ENCODE data around the gene TNIP3.
"Not testable (repeated sequence)": the region's sequence is repeated elsewhere in the genome, so short reads cannot be mapped to it uniquely, and the experiment has no call there.

TNIP3 gene

DNA sequence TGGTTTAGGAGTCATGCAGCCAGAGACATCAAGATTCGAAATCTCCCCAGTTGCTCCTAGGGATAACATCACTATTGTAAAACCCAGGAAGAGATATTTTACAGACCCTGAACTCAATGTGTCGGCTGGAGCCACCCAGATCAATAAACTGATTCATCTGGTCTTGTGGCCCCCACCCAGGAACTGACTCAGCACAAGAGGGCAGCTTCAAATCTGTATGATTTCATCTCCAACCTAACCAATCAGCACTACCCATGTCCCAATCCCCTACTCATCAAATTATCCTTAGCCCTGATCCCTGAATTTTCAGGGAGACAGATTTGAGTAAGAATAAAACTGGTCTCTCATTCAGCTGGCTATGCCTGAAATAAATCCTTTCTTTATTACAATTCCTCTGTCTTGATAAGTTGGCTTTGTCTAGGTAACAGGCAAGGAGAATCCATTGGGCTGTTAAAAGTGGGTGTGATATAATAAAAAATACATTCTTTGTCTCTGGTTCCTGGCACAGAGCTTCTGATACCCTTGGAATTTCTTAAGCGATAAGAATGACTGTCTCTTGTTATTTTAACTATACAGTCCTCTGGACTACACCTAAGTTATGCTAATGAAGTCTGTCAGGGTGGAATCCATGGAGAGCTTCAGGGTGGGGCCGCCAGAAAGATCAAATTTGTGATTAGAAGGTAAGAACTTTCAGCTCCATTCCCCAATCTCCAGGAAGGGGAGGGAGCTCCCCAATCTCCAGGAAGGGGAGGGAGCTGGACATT is 44.3 kb upstream of the TNIP3 start:
- Histone ChIP-seq H3K27me3 (ENCODE audit: low read depth, low read length) (no peaks in the 10 kb centered on the region), H3K4me2 (ENCODE audit: low read length) (no peak overlapping the region), H3K4me1 (ENCODE audit: low read length) (peaks cover 13% of the 10 kb centered on the region), H3K9ac (ENCODE audit: low read length) (no peak overlapping the region), H3K9me3 (ENCODE audit: insufficient read depth, low read length) (peaks cover 8% of the 10 kb centered on the region; the same call in 1 of the 2 replicates), H2AFZ (ENCODE audit: low read depth, low read length) (no peak overlapping the region), H3K27ac (ENCODE audit: low read length) (no peak overlapping the region), H4K20me1 (ENCODE audit: insufficient read depth, low read length) (no peaks in the 10 kb centered on the region), H3K36me3 (replicated peaks; ENCODE audit: low read depth, low read length) (peaks cover 8% of the 10 kb centered on the region), H3K4me3 (ENCODE audit: low read length) (no peak overlapping the region), H3K79me2 (ENCODE audit: low read length) (no peaks in the 10 kb centered on the region)
- TF ChIP-seq, protein P1, sequence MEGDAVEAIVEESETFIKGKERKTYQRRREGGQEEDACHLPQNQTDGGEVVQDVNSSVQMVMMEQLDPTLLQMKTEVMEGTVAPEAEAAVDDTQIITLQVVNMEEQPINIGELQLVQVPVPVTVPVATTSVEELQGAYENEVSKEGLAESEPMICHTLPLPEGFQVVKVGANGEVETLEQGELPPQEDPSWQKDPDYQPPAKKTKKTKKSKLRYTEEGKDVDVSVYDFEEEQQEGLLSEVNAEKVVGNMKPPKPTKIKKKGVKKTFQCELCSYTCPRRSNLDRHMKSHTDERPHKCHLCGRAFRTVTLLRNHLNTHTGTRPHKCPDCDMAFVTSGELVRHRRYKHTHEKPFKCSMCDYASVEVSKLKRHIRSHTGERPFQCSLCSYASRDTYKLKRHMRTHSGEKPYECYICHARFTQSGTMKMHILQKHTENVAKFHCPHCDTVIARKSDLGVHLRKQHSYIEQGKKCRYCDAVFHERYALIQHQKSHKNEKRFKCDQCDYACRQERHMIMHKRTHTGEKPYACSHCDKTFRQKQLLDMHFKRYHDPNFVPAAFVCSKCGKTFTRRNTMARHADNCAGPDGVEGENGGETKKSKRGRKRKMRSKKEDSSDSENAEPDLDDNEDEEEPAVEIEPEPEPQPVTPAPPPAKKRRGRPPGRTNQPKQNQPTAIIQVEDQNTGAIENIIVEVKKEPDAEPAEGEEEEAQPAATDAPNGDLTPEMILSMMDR (IDR thresholded peaks at IDR 0.05; ENCODE audit: low read depth, low read length): no peak
- no peak for TF ChIP-seq EZH2phosphoT487 (IDR thresholded peaks at IDR 0.05; ENCODE audit: low read depth)

DNA sequence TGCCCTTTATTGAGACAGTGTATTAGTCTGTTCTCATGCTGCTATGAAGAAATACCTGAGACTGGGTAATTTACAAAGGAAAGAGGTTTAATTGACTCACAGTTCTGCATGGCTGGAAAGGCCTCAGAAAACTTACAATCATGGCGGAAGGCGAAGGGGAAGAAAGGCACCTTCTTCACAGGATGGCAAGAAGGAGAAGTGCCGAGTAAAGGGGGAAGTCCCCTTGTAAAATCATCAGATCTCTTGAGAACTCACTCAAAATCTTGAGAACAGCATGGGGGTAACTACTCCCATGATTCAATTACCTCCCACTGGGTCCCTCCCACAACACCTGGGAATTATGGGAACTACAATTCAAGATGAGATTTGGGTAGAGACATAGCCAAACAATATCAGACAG is 41.7 kb upstream of the TNIP3 start:
- H3K79me2 ChIP-seq (ENCODE audit: low read length); H4K20me1 ChIP-seq (ENCODE audit: insufficient read depth, low read length); H3K9me3 ChIP-seq (ENCODE audit: insufficient read depth, low read length); H3K9ac ChIP-seq (ENCODE audit: low read length); H3K4me2 ChIP-seq (ENCODE audit: low read length); H3K27me3 ChIP-seq (ENCODE audit: low read depth, low read length); H3K36me3 ChIP-seq (replicated peaks; ENCODE audit: low read depth, low read length); H2AFZ ChIP-seq (ENCODE audit: low read depth, low read length); H3K4me3 ChIP-seq (ENCODE audit: low read length): not testable (repeated sequence)
- Histone ChIP-seq H3K27ac (ENCODE audit: low read length) (peak overlapping the region; percentile 39; the same call in 1 of the 2 replicates), H3K4me1 (ENCODE audit: low read length) (peaks cover 24% of the 10 kb centered on the region)

DNA sequence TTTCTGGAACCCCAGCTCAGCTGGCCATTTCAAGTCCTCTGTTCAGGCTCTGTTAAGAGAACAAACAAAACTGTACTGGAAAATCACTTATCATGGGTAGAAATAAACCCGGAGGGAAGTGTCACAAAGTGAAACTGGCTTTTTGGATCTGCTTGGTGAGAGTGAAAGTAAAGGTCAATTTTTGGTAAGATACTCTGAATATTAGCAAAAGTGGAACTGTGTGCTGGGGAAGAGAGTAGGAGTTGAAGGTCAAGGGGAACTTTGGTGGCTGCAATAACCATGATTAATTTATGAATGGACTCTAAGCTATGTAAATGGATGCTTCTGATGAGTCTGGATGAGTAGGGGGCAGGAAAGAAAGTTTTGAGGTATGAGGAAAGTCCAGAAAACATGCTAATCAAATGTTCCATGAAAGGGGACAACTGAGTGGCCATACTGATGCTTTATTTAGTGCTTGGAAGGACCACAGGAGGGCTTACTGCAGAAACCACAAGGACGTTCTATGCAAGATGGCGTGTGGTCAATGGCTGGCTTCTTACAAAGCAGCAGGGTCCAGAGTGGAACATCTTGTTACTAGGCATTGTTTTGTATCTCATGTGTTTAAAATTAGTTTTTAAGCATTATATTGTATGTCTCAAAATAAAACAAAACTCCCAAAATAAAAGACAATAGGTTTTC is 36.8 kb upstream of the TNIP3 start:
- peak overlapping the region; percentile 80 for H3K4me2 ChIP-seq (ENCODE audit: low read length)
- no peak for TF ChIP-seq EZH2phosphoT487 (IDR thresholded peaks at IDR 0.05; ENCODE audit: low read depth)
- no peaks in the 10 kb centered on the region for H3K79me2 ChIP-seq (ENCODE audit: low read length)
- peaks cover 8% of the 10 kb centered on the region for H3K36me3 ChIP-seq (replicated peaks; ENCODE audit: low read depth, low read length)
- peak overlapping the region; percentile 65 for H3K4me3 ChIP-seq (ENCODE audit: low read length)
- peaks cover 8% of the 10 kb centered on the region; the same call in 1 of the 2 replicates for H3K9me3 ChIP-seq (ENCODE audit: insufficient read depth, low read length)
- peak overlapping the region; percentile 63 for H3K9ac ChIP-seq (ENCODE audit: low read length)
- no peaks in the 10 kb centered on the region for H4K20me1 ChIP-seq (ENCODE audit: insufficient read depth, low read length)
- no peaks in the 10 kb centered on the region for H3K27me3 ChIP-seq (ENCODE audit: low read depth, low read length)
- H3K4me1 ChIP-seq (ENCODE audit: low read length): peaks cover 56% of the 10 kb centered on the region
- H2AFZ ChIP-seq (ENCODE audit: low read depth, low read length): peak overlapping the region; percentile 12; the same call in 1 of the 2 replicates
- peak overlapping the region; percentile 94 for H3K27ac ChIP-seq (ENCODE audit: low read length)

DNA sequence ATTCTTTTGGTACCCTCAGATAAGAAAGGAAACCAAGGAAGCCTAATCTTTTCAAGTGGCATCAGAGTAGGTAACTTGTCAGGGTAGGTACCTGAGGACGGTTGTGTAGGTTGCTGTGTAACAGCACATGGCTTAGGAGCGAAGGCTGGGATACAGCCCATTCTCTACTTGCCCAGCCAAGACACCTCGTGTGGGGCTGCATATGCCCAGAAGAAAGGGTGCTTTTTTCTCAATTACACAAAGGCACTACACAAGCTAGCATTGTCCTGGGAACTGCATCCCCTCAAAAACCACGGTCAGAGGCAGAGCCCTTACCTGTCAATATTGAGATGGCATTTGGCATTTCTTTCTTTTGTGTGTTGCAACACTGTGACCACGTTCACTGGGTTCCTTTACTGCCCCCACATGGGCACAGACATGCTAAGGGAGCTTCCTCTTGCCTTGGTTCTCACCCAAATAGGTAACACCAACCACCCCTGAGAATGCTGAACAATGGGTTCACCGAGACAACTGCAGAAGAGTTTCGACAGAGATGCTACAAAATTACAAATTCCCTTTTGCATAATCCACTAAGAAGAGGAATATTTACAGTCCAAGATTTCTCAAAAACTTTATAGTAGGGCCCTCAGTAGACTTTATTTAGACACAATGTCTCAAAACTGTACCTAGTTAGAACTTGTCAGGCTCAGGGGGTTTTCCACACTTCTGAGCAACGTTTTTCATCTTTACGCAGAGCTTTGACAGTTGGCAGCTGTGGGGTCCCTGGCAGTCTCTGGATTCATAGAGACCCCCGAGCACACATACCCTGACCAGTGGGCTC is 35.8 kb upstream of the TNIP3 start:
- H2AFZ ChIP-seq (ENCODE audit: low read depth, low read length): peak overlapping the region; percentile 56

More for the DNA sequence above, 35.8 kb upstream of the TNIP3 start:
- Histone ChIP-seq H3K4me2 (ENCODE audit: low read length) (peak overlapping the region; percentile 80), H3K27ac (ENCODE audit: low read length) (peak overlapping the region; percentile 94), H3K9ac (ENCODE audit: low read length) (peak overlapping the region; percentile 63), H3K79me2 (ENCODE audit: low read length) (no peaks in the 10 kb centered on the region), H3K27me3 (ENCODE audit: low read depth, low read length) (no peaks in the 10 kb centered on the region), H3K9me3 (ENCODE audit: insufficient read depth, low read length) (peaks cover 3% of the 10 kb centered on the region; the same call in 1 of the 2 replicates), H3K36me3 (replicated peaks; ENCODE audit: low read depth, low read length) (peaks cover 2% of the 10 kb centered on the region), H3K4me1 (ENCODE audit: low read length) (peaks cover 54% of the 10 kb centered on the region), H4K20me1 (ENCODE audit: insufficient read depth, low read length) (no peaks in the 10 kb centered on the region), H3K4me3 (ENCODE audit: low read length) (peak overlapping the region; percentile 65)
- TF ChIP-seq EZH2phosphoT487 (IDR thresholded peaks at IDR 0.05; ENCODE audit: low read depth): no peak
- TF ChIP-seq, protein P1 (IDR thresholded peaks at IDR 0.05; ENCODE audit: low read depth, low read length): peak; percentile 65

Measured in OCI-LY3 (cell line).